ENCODE measurements around the gene GPR78.

GRCh38 chr4:8615366-8615765, 35.2 kb downstream of the GPR78 start:
- TF ChIP-seq EZH2 (IDR thresholded peaks at IDR 0.05) (no peak), POLR2AphosphoS5 (IDR thresholded peaks at IDR 0.05; ENCODE audit: borderline replicate concordance, low read depth, low read length) (no peak), FOXP2 (optimal IDR thresholded peaks at IDR 0.05; ENCODE audit: control extremely low read depth, extremely low read length, insufficient read depth) (no peak)
